WTC11 (cell line): ENCODE measurements around the gene SRMS. TPM values are rescaled to one million over a fixed set of nuclear protein-coding genes. Genes with fewer than 3 reads are reported as not detected.

ENCODE experiments used
- ATAC-seq: fragments of 200-7000 bp; cut with Tn5 transposase; 2 replicates; pipeline ENCODE4 v1.10.0; 2021; ENCODE audit warnings: mild to moderate bottlenecking, moderate library complexity
- CTCF ChIA-PET: fragments of 300-600 bp; sonication (Branson Sonifier 250); formaldehyde crosslinking; loops from one replicate; lab custom pipeline; 2021; ENCODE audit warnings: antibody characterized with exemption; lab: Charles Lee
- POLR2A ChIA-PET: fragments of 350-600 bp; sonication (Branson Sonifier 250); formaldehyde crosslinking; loops from one replicate; lab custom pipeline; 2021; ENCODE audit warnings: antibody characterized with exemption; lab: Charles Lee
- DNase-seq: peaks from one replicate; pipeline ENCODE4 v3.0.0; 2021; ENCODE audit warnings: low spot score
- H3K27ac Mint-ChIP-seq: 2 replicates; pipeline ENCODE4 v1.8.0; 2021; ENCODE audit warnings: mixed read lengths
- H3K27me3 Mint-ChIP-seq: 2 replicates; pipeline ENCODE4 v1.8.0; 2021; ENCODE audit warnings: low read depth, mild to moderate bottlenecking, moderate library complexity, mixed read lengths
- H3K36me3 Mint-ChIP-seq: 2 replicates; pipeline ENCODE4 v1.8.0; 2021; ENCODE audit warnings: mixed read lengths
- H3K4me1 Mint-ChIP-seq: 2 replicates; pipeline ENCODE4 v1.8.0; 2022; ENCODE audit warnings: mixed read lengths
- H3K4me3 Mint-ChIP-seq: 2 replicates; pipeline ENCODE4 v1.8.0; 2021; ENCODE audit warnings: mild to moderate bottlenecking, moderate library complexity, mixed read lengths
- H3K9me3 Mint-ChIP-seq: 2 replicates; pipeline ENCODE4 v1.8.0; 2021; ENCODE audit warnings: mixed read lengths
- AFF4 ChIP-seq: sonication (generic); formaldehyde crosslinking; IDR thresholded peaks from 2 replicates; pipeline ENCODE4 v1.8.1; 2023; ENCODE audit warnings: mild to moderate bottlenecking, missing genetic modification reagents, borderline replicate concordance
- ARID4B ChIP-seq: sonication (generic); formaldehyde crosslinking; IDR thresholded peaks from 2 replicates; pipeline ENCODE4 v1.8.0; 2023; ENCODE audit warnings: missing genetic modification reagents, mild to moderate bottlenecking, borderline replicate concordance
- CBFB ChIP-seq: sonication (generic); formaldehyde crosslinking; IDR thresholded peaks from 2 replicates; pipeline ENCODE4 v1.8.1; 2022; ENCODE audit warnings: mild to moderate bottlenecking, low read depth, missing genetic modification reagents
- CREM ChIP-seq: sonication (generic); formaldehyde crosslinking; IDR thresholded peaks from 2 replicates; pipeline ENCODE4 v1.8.1; 2022; ENCODE audit warnings: mild to moderate bottlenecking, missing genetic modification reagents, moderate library complexity
- GTF2I ChIP-seq: fragments of 250-450 bp; sonication (Bioruptor Pico); conservative IDR thresholded peaks from 2 replicates; pipeline ENCODE4 v1.4.0; 2021; ENCODE audit warnings: mild to moderate bottlenecking
- HMGXB4 ChIP-seq: sonication (generic); formaldehyde crosslinking; IDR thresholded peaks from 2 replicates; pipeline ENCODE4 v1.8.1; 2023; ENCODE audit warnings: mild to moderate bottlenecking, moderate library complexity, missing genetic modification reagents
- JUN ChIP-seq: sonication (generic); formaldehyde crosslinking; IDR thresholded peaks from 2 replicates; pipeline ENCODE4 v1.8.0; 2023; ENCODE audit warnings: mild to moderate bottlenecking, missing genetic modification reagents
- KAT7 ChIP-seq: sonication (generic); formaldehyde crosslinking; IDR thresholded peaks from 2 replicates; pipeline ENCODE4 v1.8.1; 2023; ENCODE audit warnings: missing genetic modification reagents, mild to moderate bottlenecking, borderline replicate concordance
- MLX ChIP-seq: sonication (generic); formaldehyde crosslinking; IDR thresholded peaks from 2 replicates; pipeline ENCODE4 v1.8.1; 2023; ENCODE audit warnings: mild to moderate bottlenecking, missing genetic modification reagents, moderate library complexity
- MXD4 ChIP-seq: fragments of 250-450 bp; sonication (Bioruptor Pico); IDR thresholded peaks from 2 replicates; pipeline ENCODE4 v1.8.0; 2021; ENCODE audit warnings: mild to moderate bottlenecking, moderate library complexity, borderline replicate concordance
- PRDM15 ChIP-seq: sonication (generic); formaldehyde crosslinking; IDR thresholded peaks from 2 replicates; pipeline ENCODE4 v1.8.0; 2022; ENCODE audit warnings: missing genetic modification reagents
- ZNF281 ChIP-seq: sonication (generic); formaldehyde crosslinking; IDR thresholded peaks from 2 replicates; pipeline ENCODE4 v1.8.0; 2023; ENCODE audit warnings: mild to moderate bottlenecking, missing genetic modification reagents
- ZNF425 ChIP-seq: fragments of 250-450 bp; sonication (Bioruptor Pico); conservative IDR thresholded peaks from 2 replicates; pipeline ENCODE4 v1.9.0; 2021; ENCODE audit warnings: mild to moderate bottlenecking
- total RNA-seq: library from RNA; stranded (reverse); gene quantifications from 3 replicates; pipeline ENCODE4 v1.2.3, GENCODE V29; 2021

SRMS gene
- total RNA-seq, 1 experiment from 2014 or later: 0.26 TPM

- Mint-ChIP-seq H3K27ac (no peak overlapping the region), H3K4me1 (no peaks in the 10 kb centered on the region), H3K9me3 (no peaks in the 10 kb centered on the region), H3K36me3 (peaks cover 10% of the 10 kb centered on the region), H3K4me3 (no peak overlapping the region), H3K27me3 (no peaks in the 10 kb centered on the region)
- DNase-seq (no peak), ATAC-seq (no peak)
- CTCF ChIA-PET: no interaction called here
- TF ChIP-seq CBFB (CRISPR knock-in tag) (no peak), ZNF425 (CRISPR knock-in tag) (no peak), MXD4 (CRISPR knock-in tag) (no peak), JUN (CRISPR knock-in tag) (no peak), PRDM15 (CRISPR knock-in tag) (no peak), HMGXB4 (no peak), GTF2I (no peak)
- POLR2A ChIA-PET: no interaction called here
Observed at GRCh38 chr20:63595416-63596127, 48.0 kb upstream of the SRMS start.

GRCh38 chr20:63594043-63594561 is 46.6 kb upstream of the SRMS start:
- H3K4me1 Mint-ChIP-seq: no peaks in the 10 kb centered on the region
- CTCF ChIA-PET: no interaction called here
- TF ChIP-seq AFF4 (CRISPR knock-in tag): no peak
- no peak for TF ChIP-seq CREM (CRISPR knock-in tag)
- no peak for TF ChIP-seq ZNF281
- no peak for TF ChIP-seq ARID4B
- TF ChIP-seq KAT7 (CRISPR knock-in tag): no peak
- no peak for TF ChIP-seq MLX (CRISPR knock-in tag)

More at GRCh38 chr20:63594043-63594561, 46.6 kb upstream of the SRMS start:
- peaks cover 12% of the 10 kb centered on the region for H3K36me3 Mint-ChIP-seq
- no peak for DNase-seq
- H3K27ac Mint-ChIP-seq: no peak overlapping the region
- H3K4me3 Mint-ChIP-seq: no peak overlapping the region
- POLR2A ChIA-PET: no interaction called here
- H3K27me3 Mint-ChIP-seq: no peaks in the 10 kb centered on the region
- H3K9me3 Mint-ChIP-seq: no peaks in the 10 kb centered on the region
- ATAC-seq: no peak
